Colonic mucosa (tissue), 4 donors: ENCODE data around the gene FXR1. TPM values are rescaled to one million over a fixed set of nuclear protein-coding genes. Genes with fewer than 3 reads are reported as not detected.

Experiments
- DNase-seq: peaks from one replicate; pipeline ENCODE4 v3.0.0-alpha.2; 2020
- H3K27ac ChIP-seq: fragments of 200-600 bp; one replicate; pipeline ENCODE4 v1.8.0; 2021
- H3K27me3 ChIP-seq: fragments of 200-600 bp; one replicate; pipeline ENCODE4 v1.8.0; 2021
- H3K36me3 ChIP-seq: fragments of 200-600 bp; one replicate; pipeline ENCODE4 v1.8.0; 2021
- H3K4me1 ChIP-seq: fragments of 200-600 bp; one replicate; pipeline ENCODE4 v1.8.0; 2021; ENCODE audit warnings: mild to moderate bottlenecking
- H3K4me3 ChIP-seq: fragments of 200-600 bp; one replicate; pipeline ENCODE4 v1.8.0; 2021
- H3K9ac ChIP-seq, 2 donors: one replicate each; pipeline ENCODE4 v1.7.0; 2013; ENCODE audit warnings: control low read depth in 2 of 2, low read depth in 2 of 2, low read length in 2 of 2
- H3K9me3 ChIP-seq: fragments of 200-600 bp; one replicate; pipeline ENCODE4 v1.8.0; 2021
- CTCF ChIP-seq: fragments of 200-600 bp; IDR thresholded peaks from one replicate; pipeline ENCODE4 v1.8.0; 2022; ENCODE audit warnings: antibody characterized with exemption, mild to moderate bottlenecking
- intact Hi-C: fragments of 100-400 bp; cut with DNase I; formaldehyde crosslinking; loops from one replicate; pipeline ENCODE4 v1.14.1; 2022
- total RNA-seq, 2 donors: library from RNA; stranded (reverse); fragmentation: NEBNext Ultra II Directional in 1 of 2; extraction: Animal tissue kit (Norgen Biotek cat#: 25700) in 1 of 2; gene quantifications; one replicate each; pipeline ENCODE4 v1.2.1, GENCODE V29; 2021
- donor health status: healthy.
- donor health status: DM: no; HTN: no; CAD: no.
- donor health status: DM: no; HTN: no; CAD: no.

The FXR1 gene
- total RNA-seq, 2 donors from 2014 or later: 74.5 to 80.3 TPM

- H3K4me3 ChIP-seq: no peak overlapping the region
- no peak for DNase-seq
- H3K27ac ChIP-seq: no peak overlapping the region
- no peaks in the 10 kb centered on the region for H3K4me1 ChIP-seq
- TF ChIP-seq CTCF: no peak
- intact Hi-C loops: no loop called here
- H3K9me3 ChIP-seq: no peaks in the 10 kb centered on the region
- H3K27me3 ChIP-seq: no peaks in the 10 kb centered on the region
- no peaks in the 10 kb centered on the region for H3K36me3 ChIP-seq
- H3K9ac ChIP-seq: no peak overlapping the region
These were observed 94.8 kb downstream of the FXR1 start for GRCh38 chr3:181007262-181007661.

- intact Hi-C loops: no loop called here
- no peak for DNase-seq
These were observed 96.3 kb downstream of the FXR1 start for GRCh38 chr3:181008796-181009195.

GRCh38 chr3:181009225-181009624 lies 96.8 kb downstream of the FXR1 start:
- intact Hi-C loops: no loop called here
- no peak overlapping the region for H3K4me3 ChIP-seq
- H3K36me3 ChIP-seq: no peaks in the 10 kb centered on the region
- H3K27me3 ChIP-seq: no peaks in the 10 kb centered on the region
- no peak for DNase-seq
- no peak for TF ChIP-seq CTCF
- no peak overlapping the region for H3K27ac ChIP-seq
- no peaks in the 10 kb centered on the region for H3K9me3 ChIP-seq
- no peaks in the 10 kb centered on the region for H3K4me1 ChIP-seq
- H3K9ac ChIP-seq: no peak overlapping the region

More at GRCh38 chr3:181008796-181009195, 96.3 kb downstream of the FXR1 start:
- no peaks in the 10 kb centered on the region for H3K9me3 ChIP-seq
- H3K36me3 ChIP-seq: no peaks in the 10 kb centered on the region
- no peak overlapping the region for H3K9ac ChIP-seq
- H3K27me3 ChIP-seq: no peaks in the 10 kb centered on the region
- H3K4me3 ChIP-seq: no peak overlapping the region
- H3K27ac ChIP-seq: no peak overlapping the region
- no peaks in the 10 kb centered on the region for H3K4me1 ChIP-seq
- no peak for TF ChIP-seq CTCF

- H3K27me3 ChIP-seq: no peaks in the 10 kb centered on the region
- H3K9ac ChIP-seq: no peak overlapping the region
- intact Hi-C loops: no loop called here
- H3K27ac ChIP-seq: no peak overlapping the region
- no peak overlapping the region for H3K4me3 ChIP-seq
- no peak for DNase-seq
- no peak for TF ChIP-seq CTCF
- no peaks in the 10 kb centered on the region for H3K4me1 ChIP-seq
- H3K36me3 ChIP-seq: no peaks in the 10 kb centered on the region
- no peaks in the 10 kb centered on the region for H3K9me3 ChIP-seq
These were observed 105.2 kb downstream of the FXR1 start for GRCh38 chr3:181017690-181018089.

- H3K9me3 ChIP-seq: no peaks in the 10 kb centered on the region
- no peak for TF ChIP-seq CTCF
- H3K27ac ChIP-seq: no peak overlapping the region
These were observed 112.7 kb downstream of the FXR1 start for GRCh38 chr3:181025204-181025603.

GRCh38 chr3:181030948-181031347 lies 118.5 kb downstream of the FXR1 start:
- no peak overlapping the region for H3K27ac ChIP-seq
- no peaks in the 10 kb centered on the region for H3K27me3 ChIP-seq
- H3K4me3 ChIP-seq: no peak overlapping the region
- no peak overlapping the region for H3K9ac ChIP-seq
- no peak for TF ChIP-seq CTCF
- no peaks in the 10 kb centered on the region for H3K4me1 ChIP-seq
- DNase-seq: no peak
- intact Hi-C loops: no loop called here
- H3K9me3 ChIP-seq: no peaks in the 10 kb centered on the region
- no peaks in the 10 kb centered on the region for H3K36me3 ChIP-seq

More at GRCh38 chr3:181025204-181025603, 112.7 kb downstream of the FXR1 start:
- intact Hi-C loops: no loop called here
- Histone ChIP-seq H3K4me3 (no peak overlapping the region), H3K4me1 (no peaks in the 10 kb centered on the region), H3K36me3 (no peaks in the 10 kb centered on the region), H3K9ac (no peak overlapping the region), H3K27me3 (no peaks in the 10 kb centered on the region)
- DNase-seq: no peak
